H1 (cell line): Measurements from ENCODE around the gene BMPR1A. TPM values are rescaled to one million over a fixed set of nuclear protein-coding genes. Genes with fewer than 3 reads are reported as not detected.
A peak's percentile ranks its signal among the peaks of the same experiment; 100 is the strongest.

Experiments
- CTCF ChIA-PET: fragments of 300-600 bp; sonication (Branson Sonifier 250); formaldehyde crosslinking; loops from one replicate; lab custom pipeline; 2021; ENCODE audit not compliant: partially characterized antibody; lab: Charles Lee
- POLR2A ChIA-PET: fragments of 300-600 bp; sonication (Branson Sonifier 250); formaldehyde crosslinking; loops from one replicate; lab custom pipeline; 2021; ENCODE audit warnings: inconsistent platforms; ENCODE audit not compliant: partially characterized antibody; lab: Charles Lee
- DNase-seq, 2 experiments: peaks; one replicate each; pipeline versions ENCODE4 v3.0.0 to v3.0.0-alpha.2; 2010 to 2022; ENCODE audit warnings: low spot score in 2 of 2, low read depth in 1 of 2, mixed read lengths in 1 of 2
- FAIRE-seq: peaks from 2 replicates; lab custom pipeline; 2011; peaks lifted over from hg19 to GRCh38; lab: Jason Lieb, UNC
- H2AFZ ChIP-seq: 2 replicates; pipeline ENCODE4 v1.8.1; 2012; ENCODE audit warnings: low read length, inconsistent platforms
- H2AK5ac ChIP-seq: 2 replicates; pipeline ENCODE4 v1.6.1; 2013; ENCODE audit warnings: low read depth, low read length
- H2BK120ac ChIP-seq: replicated peaks from 2 replicates; pipeline ENCODE3; 2013; ENCODE audit warnings: low read depth, low read length, inconsistent platforms
- H2BK12ac ChIP-seq: 2 replicates; pipeline ENCODE4 v1.6.1; 2013; ENCODE audit warnings: low read depth, low read length
- H2BK15ac ChIP-seq: 2 replicates; pipeline ENCODE4 v1.6.1; 2013; ENCODE audit warnings: low read length
- H2BK20ac ChIP-seq: 2 replicates; pipeline ENCODE4 v1.6.1; 2013; ENCODE audit warnings: low read length
- H2BK5ac ChIP-seq: 2 replicates; pipeline ENCODE4 v1.6.1; 2013; ENCODE audit warnings: low read depth, low read length
- H3K14ac ChIP-seq: 2 replicates; pipeline ENCODE4 v1.6.1; 2013; ENCODE audit warnings: inconsistent platforms; ENCODE audit not compliant: insufficient read length
- H3K18ac ChIP-seq: 2 replicates; pipeline ENCODE4 v1.6.1; 2013; ENCODE audit warnings: low read length; ENCODE audit errors: extremely low read depth
- H3K23ac ChIP-seq: 2 replicates; pipeline ENCODE4 v1.6.1; 2013; ENCODE audit warnings: inconsistent platforms; ENCODE audit not compliant: insufficient read length
- H3K23me2 ChIP-seq: 2 replicates; pipeline ENCODE4 v1.6.1; 2013; ENCODE audit warnings: low read depth, low read length
- H3K27ac ChIP-seq: 2 replicates; pipeline ENCODE4 v1.6.1; 2011; ENCODE audit warnings: low read depth, low read length, inconsistent platforms
- H3K27me3 ChIP-seq, 4 experiments: replicated peaks in 1 of 4; 1 replicate in 1 of 4; 2 replicates in 3 of 4; pipeline versions ENCODE4 v1.6.1 to v1.8.1; 2011 to 2013; ENCODE audit warnings: low read length in 3 of 4, mild to moderate bottlenecking in 3 of 4, inconsistent platforms in 2 of 4, mixed read lengths in 2 of 4, moderate library complexity in 1 of 4; ENCODE audit not compliant: control insufficient read depth in 3 of 4, insufficient read depth in 3 of 4; ENCODE audit errors: extremely low read depth in 1 of 4
- H3K36me3 ChIP-seq, 4 experiments: 2 replicates each; pipeline versions ENCODE4 v1.6.1 to v1.8.1; 2011 to 2013; ENCODE audit warnings: mild to moderate bottlenecking in 4 of 4, low read length in 3 of 4, moderate library complexity in 2 of 4, control low read depth in 1 of 4, inconsistent platforms in 1 of 4; ENCODE audit not compliant: insufficient read depth in 4 of 4, control insufficient read depth in 2 of 4
- H3K4ac ChIP-seq: replicated peaks from 2 replicates; pipeline ENCODE3; 2013; ENCODE audit warnings: low read length, low read depth, mixed read lengths, inconsistent platforms; ENCODE audit not compliant: insufficient read length
- H3K4me1 ChIP-seq, 4 experiments: replicated peaks in 1 of 4; 1 replicate in 1 of 4; 2 replicates in 3 of 4; pipeline versions ENCODE4 v1.6.1 to v1.8.1; 2011 to 2013; ENCODE audit warnings: low read length in 3 of 4, inconsistent platforms in 2 of 4, mixed read lengths in 1 of 4; ENCODE audit not compliant: insufficient read depth in 4 of 4, control insufficient read depth in 3 of 4
- H3K4me2 ChIP-seq, 2 experiments: 2 replicates each; pipeline versions ENCODE4 v1.6.1 to v1.8.1; 2011 to 2013; ENCODE audit warnings: low read depth in 2 of 2, low read length in 2 of 2, control low read depth in 1 of 2, inconsistent platforms in 1 of 2, mild to moderate bottlenecking in 1 of 2; ENCODE audit not compliant: insufficient read depth in 1 of 2
- H3K4me3 ChIP-seq, 4 experiments: fragments of 200-600, 300-600 bp in 1 of 4; sonication (generic), shearing (Covaris generic), sonication (Bioruptor Twin) in 1 of 4; 2 replicates each; pipeline versions ENCODE4 v1.5.1 to v1.8.1; 2011 to 2016; ENCODE audit warnings: low read length in 4 of 4, low read depth in 3 of 4, control low read depth in 2 of 4, inconsistent platforms in 2 of 4, mild to moderate bottlenecking in 2 of 4, mixed read lengths in 1 of 4, moderate library complexity in 1 of 4; ENCODE audit not compliant: insufficient read depth in 2 of 4; ENCODE audit errors: extremely low read depth in 1 of 4
- H3K56ac ChIP-seq: replicated peaks from 2 replicates; pipeline ENCODE3; 2013; ENCODE audit warnings: low read depth, mild to moderate bottlenecking, mixed read lengths, low read length, inconsistent platforms; ENCODE audit not compliant: insufficient read length
- H3K79me1 ChIP-seq: 2 replicates; pipeline ENCODE4 v1.6.1; 2013; ENCODE audit warnings: low read depth, low read length, control low read depth
- H3K79me2 ChIP-seq, 2 experiments: 2 replicates each; pipeline versions ENCODE4 v1.6.1 to v1.8.1; 2012 to 2013; ENCODE audit warnings: low read length in 2 of 2, mild to moderate bottlenecking in 2 of 2, inconsistent platforms in 1 of 2; ENCODE audit not compliant: insufficient read depth in 2 of 2, control insufficient read depth in 1 of 2
- H3K9ac ChIP-seq, 4 experiments: replicated peaks in 1 of 4; 1 replicate in 1 of 4; 2 replicates in 3 of 4; pipeline versions ENCODE4 v1.6.1 to v1.8.1; 2011 to 2013; ENCODE audit warnings: low read depth in 3 of 4, low read length in 3 of 4, control low read depth in 2 of 4, mild to moderate bottlenecking in 2 of 4, moderate library complexity in 2 of 4, inconsistent platforms in 1 of 4; ENCODE audit errors: extremely low read depth in 1 of 4
- H3K9me3 ChIP-seq, 2 experiments: 2 replicates each; pipeline versions ENCODE4 v1.6.1 to v1.8.1; 2012 to 2013; ENCODE audit warnings: mild to moderate bottlenecking in 2 of 2, moderate library complexity in 2 of 2, control low read depth in 1 of 2, inconsistent platforms in 1 of 2, low read depth in 1 of 2, low read length in 1 of 2, mixed read lengths in 1 of 2; ENCODE audit not compliant: insufficient read depth in 2 of 2
- H4K20me1 ChIP-seq, 2 experiments: replicated peaks in 1 of 2; 2 replicates each; pipeline versions ENCODE3 to v1.8.1; 2011 to 2013; ENCODE audit warnings: inconsistent platforms in 2 of 2, low read length in 2 of 2, mild to moderate bottlenecking in 1 of 2; ENCODE audit not compliant: insufficient read depth in 2 of 2, control insufficient read depth in 1 of 2
- H4K5ac ChIP-seq: 2 replicates; pipeline ENCODE4 v1.6.1; 2013; ENCODE audit warnings: low read length, low read depth, mixed read lengths, inconsistent platforms; ENCODE audit not compliant: insufficient read length
- H4K8ac ChIP-seq: 2 replicates; pipeline ENCODE4 v1.8.0; 2013; ENCODE audit warnings: mild to moderate bottlenecking, moderate library complexity, low read length, inconsistent platforms; ENCODE audit not compliant: insufficient read depth; ENCODE audit errors: extremely low read depth
- H4K91ac ChIP-seq: replicated peaks from 2 replicates; pipeline ENCODE3; 2013; ENCODE audit warnings: low read length, mixed read lengths, inconsistent platforms; ENCODE audit not compliant: insufficient read length
- CHD1 ChIP-seq: IDR thresholded peaks from 2 replicates; pipeline ENCODE4 v1.6.1; 2012; ENCODE audit warnings: low read depth, low read length, improper control_type of control experiment
- POU5F1 ChIP-seq: IDR thresholded peaks from 2 replicates; pipeline ENCODE4 v1.6.1; 2011; ENCODE audit warnings: low read depth, mild to moderate bottlenecking, low read length, moderate library complexity
- SIX5 ChIP-seq: IDR thresholded peaks from 2 replicates; pipeline ENCODE4 v1.6.1; 2011; ENCODE audit warnings: mild to moderate bottlenecking, low read depth, low read length
- TAF1 ChIP-seq: IDR thresholded peaks from 2 replicates; pipeline ENCODE4 v1.6.1; 2011; ENCODE audit warnings: mild to moderate bottlenecking, low read depth, low read length
- polyA plus RNA-seq, 7 experiments: library from polyadenylated mRNA; depleted of rRNA in 3 of 7; stranded (reverse) in 5 of 7; unstranded in 2 of 7; fragments of >200 nt in 5 of 7; fragments of 200-250 nt in 2 of 7; gene quantifications; 1 replicate in 5 of 7; 2 replicates in 1 of 7; 4 replicates in 1 of 7; pipeline versions ENCODE4 v1.2.1 to v1.2.3, GENCODE V29; 2011 to 2013; ENCODE audit warnings: missing spikeins in 2 of 7, mixed read lengths in 2 of 7
- total RNA-seq: library from RNA; stranded (reverse); fragmentation: NEBNext Ultra II Directional; extraction: Animal tissue kit (Norgen Biotek cat#: 25700); gene quantifications from 2 replicates; pipeline ENCODE4 v1.2.1, GENCODE V29; 2021

The BMPR1A gene
- total and polyA plus RNA-seq, 2 of the 8 experiments (the other 6 are each of a cell fraction or from before 2014, with no cell fraction given) = 34.4 to 129 TPM

DNA sequence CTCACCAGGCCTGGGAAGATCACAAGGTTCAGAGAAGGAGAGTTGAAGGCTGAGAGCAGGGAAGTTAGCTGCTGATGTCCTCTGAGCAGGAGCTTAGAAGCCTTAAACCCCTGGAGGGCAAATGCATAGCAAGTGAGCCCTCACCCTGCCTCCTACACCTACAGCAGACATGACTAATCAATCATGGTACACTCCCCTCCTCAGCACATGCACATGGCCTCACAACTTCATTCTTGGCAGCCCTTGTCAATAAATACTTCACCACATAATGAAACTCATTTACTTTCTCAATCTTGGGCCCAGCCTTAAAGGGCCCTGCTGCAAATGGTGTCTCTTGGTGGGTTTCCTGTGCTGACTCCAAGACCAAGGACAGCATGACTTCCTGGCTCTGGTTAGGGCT, 188.1 kb downstream of the BMPR1A start:
- Histone ChIP-seq H3K27ac (no peak overlapping the region), H3K36me3 (no peaks in the 10 kb centered on the region), H2AK5ac (peak overlapping the region; percentile 43; the same call in 1 of the 2 replicates), H3K4me2 (no peak overlapping the region), H2BK5ac (no peak overlapping the region; the same call in 1 of the 2 replicates), H4K5ac (no peak overlapping the region), H3K14ac (no peak overlapping the region), H3K56ac (no peak overlapping the region), H2BK120ac (no peak overlapping the region), H3K79me1 (no peaks in the 10 kb centered on the region), H2BK15ac (no peak overlapping the region; the same call in 1 of the 2 replicates), H4K8ac (no peak overlapping the region), H2BK20ac (peak overlapping the region; percentile 66; the same call in 1 of the 2 replicates), H3K4me3 (no peak overlapping the region), H3K18ac (no peak overlapping the region), H4K91ac (no peak overlapping the region), H3K23me2 (no peaks in the 10 kb centered on the region), H3K4ac (peak overlapping the region; percentile 27), H2BK12ac (peak overlapping the region; percentile 11; the same call in 1 of the 2 replicates), H3K4me1 (peaks cover 2 to 5% (median 3%) of the 10 kb centered on the region in 4 experiments; a peak in 6 of 7 replicates), H3K9me3 (no peaks in the 10 kb centered on the region), H2AFZ (no peak overlapping the region), H3K79me2 (no peaks in the 10 kb centered on the region), H3K23ac (no peak overlapping the region), H4K20me1 (no peaks in the 10 kb centered on the region), H3K27me3 (no peaks in the 10 kb centered on the region; a peak in 2 of 7 replicates)
- FAIRE-seq (no peak), DNase-seq (no peak)
- ChIA-PET POLR2A (interaction anchor here (1.3 to 2.9 kb wide), 2 partner anchors 11 to 14 kb away, joined by 4 to 20 read pairs; partner anchors contain the start of gene SNCG), CTCF (interaction anchor here (1.6 to 26.4 kb wide), 10 partner anchors 7 to 259 kb away, joined by 5 to 975 read pairs (median 10); partner anchors contain the start of genes ADIRF, MMRN2 and SNCG)
- no peak for TF ChIP-seq SIX5
- no peak for TF ChIP-seq CHD1
- TF ChIP-seq POU5F1 = no peak
- TF ChIP-seq TAF1 = no peak
- TF ChIP-seq, all 59 proteins: peak for 0
- H3K9ac ChIP-seq = no peak overlapping the region
